ENCODE measurements around the gene GTF2A2. TPM values are rescaled to one million over a fixed set of nuclear protein-coding genes. Genes with fewer than 3 reads are reported as not detected.

Gene GTF2A2
- total RNA-seq, 3 donors from 2014 or later (not counting 1 experiment from before 2014, with no cell fraction given): 34.7 to 57.4 (median 39.0) TPM

GRCh38 chr15:59668556-59668955 lies 11.2 kb upstream of the GTF2A2 start:
- WGBS (ENCODE audit: insufficient coverage): 100% methylated on average over 1 of the region's 8 CpGs
- no peaks in the 10 kb centered on the region for H3K9me3 Mint-ChIP-seq
- no peak overlapping the region for H3K27ac Mint-ChIP-seq
- Histone ChIP-seq H3K9me3 (ENCODE audit: control insufficient read depth, insufficient read depth, low read length) (no peaks in the 10 kb centered on the region), H3K27ac (ENCODE audit: low read length) (no peak overlapping the region), H3K4me3 (ENCODE audit: low read length) (no peak overlapping the region), H3K27me3 (ENCODE audit: control insufficient read depth, insufficient read depth, low read length) (no peaks in the 10 kb centered on the region), H3K36me3 (ENCODE audit: control insufficient read depth, insufficient read depth, low read length) (peaks cover 74% of the 10 kb centered on the region), H3K4me1 (ENCODE audit: control insufficient read depth, insufficient read depth, low read length) (no peaks in the 10 kb centered on the region)
- DNase-seq (no peak), ATAC-seq (no peak)
- peaks cover 0 to 9% of the 10 kb centered on the region in 2 donors for H3K4me1 Mint-ChIP-seq
- no peak for TF ChIP-seq CTCF (IDR thresholded peaks at IDR 0.05)
- H3K4me3 Mint-ChIP-seq: no peak overlapping the region
- H3K36me3 Mint-ChIP-seq: peaks cover 7% of the 10 kb centered on the region
- no peaks in the 10 kb centered on the region for H3K27me3 Mint-ChIP-seq (ENCODE audit: low read depth in 2 of 2)
- intact Hi-C loops (cut with micrococcal nuclease): no loop called here

GRCh38 chr15:59662260-59662659 lies 4.9 kb upstream of the GTF2A2 start:
- peaks cover 6% of the 10 kb centered on the region for H3K36me3 Mint-ChIP-seq
- no peaks in the 10 kb centered on the region for H3K27me3 Mint-ChIP-seq (ENCODE audit: low read depth in 2 of 2)
- no peak overlapping the region for H3K27ac Mint-ChIP-seq
- H3K36me3 ChIP-seq (ENCODE audit: control insufficient read depth, insufficient read depth, low read length): peaks cover 54% of the 10 kb centered on the region
- H3K9me3 ChIP-seq (ENCODE audit: control insufficient read depth, insufficient read depth, low read length): no peaks in the 10 kb centered on the region
- no peak overlapping the region for H3K4me3 ChIP-seq (ENCODE audit: low read length)
- TF ChIP-seq CTCF (IDR thresholded peaks at IDR 0.05): no peak
- intact Hi-C loops (cut with micrococcal nuclease): no loop called here
- no peak overlapping the region for H3K4me3 Mint-ChIP-seq
- H3K4me1 Mint-ChIP-seq: peaks cover 5 to 11% of the 10 kb centered on the region in 2 donors
- peaks cover 6% of the 10 kb centered on the region for H3K4me1 ChIP-seq (ENCODE audit: control insufficient read depth, insufficient read depth, low read length)
- no peaks in the 10 kb centered on the region for H3K9me3 Mint-ChIP-seq
- no peak for DNase-seq
- no peak for ATAC-seq
- no peak overlapping the region for H3K27ac ChIP-seq (ENCODE audit: low read length)
- WGBS (ENCODE audit: insufficient coverage): 89% methylated on average over 1 of the region's 1 CpG
- no peaks in the 10 kb centered on the region for H3K27me3 ChIP-seq (ENCODE audit: control insufficient read depth, insufficient read depth, low read length)

GRCh38 chr15:59659366-59659765 lies 2.1 kb upstream of the GTF2A2 start:
- Mint-ChIP-seq H3K9me3 (no peaks in the 10 kb centered on the region), H3K27ac (no peak overlapping the region), H3K36me3 (peaks cover 6% of the 10 kb centered on the region), H3K27me3 (ENCODE audit: low read depth in 2 of 2) (no peaks in the 10 kb centered on the region), H3K4me3 (no peak overlapping the region), H3K4me1 (peaks cover 5% of the 10 kb centered on the region in 2 donors)
- TF ChIP-seq CTCF (IDR thresholded peaks at IDR 0.05): no peak
- Histone ChIP-seq H3K9me3 (ENCODE audit: control insufficient read depth, insufficient read depth, low read length) (no peaks in the 10 kb centered on the region), H3K4me1 (ENCODE audit: control insufficient read depth, insufficient read depth, low read length) (peaks cover 6% of the 10 kb centered on the region), H3K27me3 (ENCODE audit: control insufficient read depth, insufficient read depth, low read length) (no peaks in the 10 kb centered on the region), H3K36me3 (ENCODE audit: control insufficient read depth, insufficient read depth, low read length) (peaks cover 39% of the 10 kb centered on the region), H3K27ac (ENCODE audit: low read length) (no peak overlapping the region), H3K4me3 (ENCODE audit: low read length) (no peak overlapping the region)
- intact Hi-C loops (cut with micrococcal nuclease): no loop called here
- DNase-seq (no peak), ATAC-seq (no peak)
- 80% methylated on average over 1 of the region's 1 CpG for WGBS (ENCODE audit: insufficient coverage)

GRCh38 chr15:59657635-59658125 lies 365 bp upstream of the GTF2A2 start:
- Histone ChIP-seq H3K9me3 (ENCODE audit: control insufficient read depth, insufficient read depth, low read length) (no peaks in the 10 kb centered on the region), H3K36me3 (ENCODE audit: control insufficient read depth, insufficient read depth, low read length) (peaks cover 24% of the 10 kb centered on the region), H3K4me3 (ENCODE audit: low read length) (peak overlapping the region; percentile 92), H3K27me3 (ENCODE audit: control insufficient read depth, insufficient read depth, low read length) (no peaks in the 10 kb centered on the region), H3K27ac (ENCODE audit: low read length) (peak overlapping the region; percentile 89), H3K4me1 (ENCODE audit: control insufficient read depth, insufficient read depth, low read length) (peaks cover 6% of the 10 kb centered on the region)
- Mint-ChIP-seq H3K27ac (no peak overlapping the region), H3K36me3 (peaks cover 6% of the 10 kb centered on the region), H3K4me1 (peaks cover 10% of the 10 kb centered on the region in 2 donors), H3K4me3 (no peak overlapping the region), H3K27me3 (ENCODE audit: low read depth in 2 of 2) (no peaks in the 10 kb centered on the region), H3K9me3 (no peaks in the 10 kb centered on the region)
- no peak for TF ChIP-seq CTCF (IDR thresholded peaks at IDR 0.05)
- no peak for DNase-seq
- peak in 2 of 3 donors; percentile 3 to 18 for ATAC-seq
- WGBS (ENCODE audit: insufficient coverage): 50% methylated on average over 23 of the region's 23 CpGs
- intact Hi-C loops (cut with micrococcal nuclease): loop anchor here (1.0 kb wide), 1 partner anchor 31 kb away; no protein-coding TSS in a partner anchor

Data from natural killer cell (primary cell).